ENCODE data around the gene SLC30A4. TPM values are rescaled to one million over a fixed set of nuclear protein-coding genes. Genes with fewer than 3 reads are reported as not detected.

The SLC30A4 gene
- total RNA-seq, 1 donor from 2014 or later: 0.34 TPM

DNA sequence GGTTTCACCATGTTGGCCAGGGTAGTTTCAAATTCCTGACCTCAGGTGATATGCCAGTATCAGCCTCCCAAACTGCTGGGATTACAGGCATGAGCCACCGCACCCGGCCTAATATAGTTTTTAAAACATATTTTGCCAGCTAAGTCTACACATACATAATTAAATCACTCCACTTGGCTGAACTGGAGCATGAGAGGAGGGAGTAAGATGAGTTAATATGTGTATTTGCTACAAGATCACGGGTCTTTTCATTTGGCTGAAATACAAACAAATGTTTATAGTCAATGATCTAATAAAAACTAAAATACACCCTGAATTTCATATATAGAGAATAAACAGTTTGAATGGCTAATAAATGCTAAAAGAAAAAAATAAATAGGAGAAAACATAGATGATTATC, 25.3 kb downstream of the SLC30A4 start:
- DNase-seq: no peak
- Mint-ChIP-seq H3K36me3 (ENCODE audit: unreplicated experiment) (no peaks in the 10 kb centered on the region), H3K27me3 (ENCODE audit: unreplicated experiment) (no peaks in the 10 kb centered on the region), H3K27ac (ENCODE audit: unreplicated experiment) (no peak overlapping the region), H3K4me1 (ENCODE audit: low read depth, unreplicated experiment) (no peaks in the 10 kb centered on the region), H3K4me3 (ENCODE audit: unreplicated experiment) (no peak overlapping the region), H3K9me3 (ENCODE audit: unreplicated experiment) (no peaks in the 10 kb centered on the region)
- TF ChIP-seq, protein P1, sequence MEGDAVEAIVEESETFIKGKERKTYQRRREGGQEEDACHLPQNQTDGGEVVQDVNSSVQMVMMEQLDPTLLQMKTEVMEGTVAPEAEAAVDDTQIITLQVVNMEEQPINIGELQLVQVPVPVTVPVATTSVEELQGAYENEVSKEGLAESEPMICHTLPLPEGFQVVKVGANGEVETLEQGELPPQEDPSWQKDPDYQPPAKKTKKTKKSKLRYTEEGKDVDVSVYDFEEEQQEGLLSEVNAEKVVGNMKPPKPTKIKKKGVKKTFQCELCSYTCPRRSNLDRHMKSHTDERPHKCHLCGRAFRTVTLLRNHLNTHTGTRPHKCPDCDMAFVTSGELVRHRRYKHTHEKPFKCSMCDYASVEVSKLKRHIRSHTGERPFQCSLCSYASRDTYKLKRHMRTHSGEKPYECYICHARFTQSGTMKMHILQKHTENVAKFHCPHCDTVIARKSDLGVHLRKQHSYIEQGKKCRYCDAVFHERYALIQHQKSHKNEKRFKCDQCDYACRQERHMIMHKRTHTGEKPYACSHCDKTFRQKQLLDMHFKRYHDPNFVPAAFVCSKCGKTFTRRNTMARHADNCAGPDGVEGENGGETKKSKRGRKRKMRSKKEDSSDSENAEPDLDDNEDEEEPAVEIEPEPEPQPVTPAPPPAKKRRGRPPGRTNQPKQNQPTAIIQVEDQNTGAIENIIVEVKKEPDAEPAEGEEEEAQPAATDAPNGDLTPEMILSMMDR (IDR thresholded peaks at IDR 0.05; ENCODE audit: partially characterized antibody, unreplicated experiment): no peak

DNA sequence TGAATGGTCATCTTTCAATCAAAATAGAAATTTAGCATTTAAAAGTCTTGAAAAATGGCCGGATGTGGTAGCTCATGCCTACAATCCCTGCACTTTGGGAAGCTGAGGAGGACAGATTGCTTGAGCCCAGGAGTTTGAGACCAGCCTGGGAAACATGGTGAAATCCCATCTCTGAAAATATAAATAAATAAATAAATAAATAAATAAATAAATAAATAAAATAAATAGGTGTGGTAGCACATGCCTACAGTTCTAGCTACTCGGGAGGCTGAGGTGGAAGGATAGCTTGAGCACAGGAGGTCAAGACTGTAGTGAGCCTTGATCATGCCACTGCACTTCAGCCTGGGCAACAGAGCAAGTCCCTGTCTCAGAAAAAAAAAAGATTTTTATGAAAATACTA, 25.9 kb downstream of the SLC30A4 start:
- H3K9me3 Mint-ChIP-seq (ENCODE audit: unreplicated experiment): no peaks in the 10 kb centered on the region
- DNase-seq: no peak
- H3K27me3 Mint-ChIP-seq (ENCODE audit: unreplicated experiment): no peaks in the 10 kb centered on the region
- no peaks in the 10 kb centered on the region for H3K4me1 Mint-ChIP-seq (ENCODE audit: low read depth, unreplicated experiment)
- no peaks in the 10 kb centered on the region for H3K36me3 Mint-ChIP-seq (ENCODE audit: unreplicated experiment)
- TF ChIP-seq, protein P1 (IDR thresholded peaks at IDR 0.05; ENCODE audit: partially characterized antibody, unreplicated experiment): no peak
- no peak overlapping the region for H3K27ac Mint-ChIP-seq (ENCODE audit: unreplicated experiment)
- no peak overlapping the region for H3K4me3 Mint-ChIP-seq (ENCODE audit: unreplicated experiment)

DNA sequence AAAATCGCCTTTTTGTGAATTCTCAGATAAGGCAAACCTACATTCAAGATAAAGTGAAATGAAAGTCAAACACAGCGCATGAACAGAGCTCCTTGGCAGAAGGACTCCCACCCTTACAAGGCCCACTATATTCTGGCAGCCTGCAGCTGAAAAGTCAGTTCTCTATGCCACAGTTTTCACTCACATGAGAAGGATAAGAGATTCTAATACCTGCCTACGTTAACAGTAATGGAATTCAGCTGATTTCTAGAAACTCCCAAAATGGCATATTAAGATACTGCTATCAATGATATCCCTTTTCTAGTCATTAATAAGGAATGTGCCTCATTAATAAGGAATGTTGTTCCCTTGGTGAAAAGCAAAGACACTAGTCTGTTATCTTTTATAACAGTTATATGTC, 27.0 kb downstream of the SLC30A4 start:
- Mint-ChIP-seq H3K27ac (ENCODE audit: unreplicated experiment) (no peak overlapping the region), H3K36me3 (ENCODE audit: unreplicated experiment) (no peaks in the 10 kb centered on the region), H3K4me1 (ENCODE audit: low read depth, unreplicated experiment) (no peaks in the 10 kb centered on the region), H3K4me3 (ENCODE audit: unreplicated experiment) (no peak overlapping the region), H3K9me3 (ENCODE audit: unreplicated experiment) (no peaks in the 10 kb centered on the region), H3K27me3 (ENCODE audit: unreplicated experiment) (no peaks in the 10 kb centered on the region)
- TF ChIP-seq, protein P1 (IDR thresholded peaks at IDR 0.05; ENCODE audit: partially characterized antibody, unreplicated experiment): no peak
- no peak for DNase-seq

DNA sequence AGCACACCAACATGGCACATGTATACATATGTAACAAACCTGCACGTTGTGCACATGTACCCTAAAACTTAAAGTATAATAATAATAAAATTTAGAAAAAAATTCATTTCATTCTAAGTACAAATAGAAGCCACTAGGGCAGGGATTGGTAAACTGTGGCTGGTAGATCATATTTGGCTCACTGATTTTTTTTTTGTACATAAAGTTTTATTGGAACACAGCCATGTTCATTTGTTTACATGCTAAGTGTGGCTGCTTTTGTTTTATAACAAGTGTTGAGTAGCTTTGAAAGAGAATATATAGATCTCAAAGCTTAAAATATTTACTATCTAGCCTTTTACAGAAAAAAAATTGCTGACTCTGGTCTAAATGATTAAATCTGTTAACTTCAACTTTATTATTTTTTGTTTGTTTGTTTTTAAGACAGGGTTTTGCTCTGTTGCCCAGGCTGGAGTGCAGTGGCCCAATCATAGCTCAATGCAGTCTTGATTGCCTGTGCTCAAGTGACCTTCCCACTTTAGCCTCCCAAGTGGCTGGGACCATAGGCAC, 32.8 kb downstream of the SLC30A4 start:
- TF ChIP-seq, protein P1 (IDR thresholded peaks at IDR 0.05; ENCODE audit: partially characterized antibody, unreplicated experiment): no peak
- H3K9me3 Mint-ChIP-seq (ENCODE audit: unreplicated experiment): no peaks in the 10 kb centered on the region
- H3K27ac Mint-ChIP-seq (ENCODE audit: unreplicated experiment): no peak overlapping the region
- H3K36me3 Mint-ChIP-seq (ENCODE audit: unreplicated experiment): no peaks in the 10 kb centered on the region
- H3K4me1 Mint-ChIP-seq (ENCODE audit: low read depth, unreplicated experiment): no peaks in the 10 kb centered on the region
- H3K4me3 Mint-ChIP-seq (ENCODE audit: unreplicated experiment): no peak overlapping the region
- no peaks in the 10 kb centered on the region for H3K27me3 Mint-ChIP-seq (ENCODE audit: unreplicated experiment)
- DNase-seq: no peak

DNA sequence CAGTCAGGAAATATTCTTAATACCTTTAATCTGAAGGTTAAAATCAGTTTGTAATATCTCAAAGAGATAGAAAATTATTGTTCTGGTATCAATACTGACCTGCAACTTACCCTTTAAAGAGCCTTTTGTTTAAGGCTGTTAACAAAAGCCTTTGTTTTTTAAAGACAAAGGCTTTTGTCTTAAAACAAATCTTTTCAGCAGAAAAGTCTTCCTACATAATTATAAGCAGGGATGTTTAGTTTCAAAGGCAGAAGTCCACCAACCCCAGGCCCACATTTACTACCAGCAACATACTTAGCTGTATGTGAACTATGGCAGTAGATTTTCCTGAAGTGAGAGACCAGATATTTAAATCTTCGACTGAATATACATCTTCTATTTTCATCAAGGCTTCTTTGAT, 36.2 kb downstream of the SLC30A4 start:
- no peak overlapping the region for H3K27ac Mint-ChIP-seq (ENCODE audit: unreplicated experiment)
- H3K9me3 Mint-ChIP-seq (ENCODE audit: unreplicated experiment): no peaks in the 10 kb centered on the region
- no peaks in the 10 kb centered on the region for H3K4me1 Mint-ChIP-seq (ENCODE audit: low read depth, unreplicated experiment)
- no peak overlapping the region for H3K4me3 Mint-ChIP-seq (ENCODE audit: unreplicated experiment)
- DNase-seq: no peak
- no peaks in the 10 kb centered on the region for H3K27me3 Mint-ChIP-seq (ENCODE audit: unreplicated experiment)
- TF ChIP-seq, protein P1 (IDR thresholded peaks at IDR 0.05; ENCODE audit: partially characterized antibody, unreplicated experiment): no peak
- no peaks in the 10 kb centered on the region for H3K36me3 Mint-ChIP-seq (ENCODE audit: unreplicated experiment)
